KG1 (cell line): Measurements from ENCODE around the gene CDH22.

Experiments used
- DNase-seq: peaks from one replicate; lab custom pipeline; 2025; lab: John Stamatoyannopoulos, UW

CDH22 gene

GRCh38 chr20:46169245-46170171 is 138.8 kb downstream of the CDH22 start:
- no peak for DNase-seq

DNA sequence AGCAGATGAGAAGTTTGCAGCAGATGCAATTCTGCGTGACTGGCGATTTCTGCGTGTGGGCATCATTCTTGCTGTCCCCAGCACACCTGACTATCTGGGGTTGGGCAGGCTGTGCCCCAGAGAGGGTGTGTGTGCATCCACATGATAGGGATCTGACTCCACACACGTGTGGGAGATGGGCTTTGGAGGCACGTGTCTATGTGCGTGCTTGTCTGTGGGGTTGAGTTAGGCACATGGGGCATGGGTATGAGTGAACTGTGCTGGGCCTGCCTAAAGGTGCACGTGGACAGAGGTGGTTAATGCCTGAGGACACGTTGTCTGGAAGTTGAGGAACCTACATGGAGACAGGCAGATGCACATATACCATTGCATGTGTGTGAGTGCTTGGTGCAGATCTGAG is 139.9 kb downstream of the CDH22 start:
- DNase-seq = no peak

- DNase-seq = no peak
Observed at GRCh38 chr20:46167080-46167479, 141.2 kb downstream of the CDH22 start.

DNA sequence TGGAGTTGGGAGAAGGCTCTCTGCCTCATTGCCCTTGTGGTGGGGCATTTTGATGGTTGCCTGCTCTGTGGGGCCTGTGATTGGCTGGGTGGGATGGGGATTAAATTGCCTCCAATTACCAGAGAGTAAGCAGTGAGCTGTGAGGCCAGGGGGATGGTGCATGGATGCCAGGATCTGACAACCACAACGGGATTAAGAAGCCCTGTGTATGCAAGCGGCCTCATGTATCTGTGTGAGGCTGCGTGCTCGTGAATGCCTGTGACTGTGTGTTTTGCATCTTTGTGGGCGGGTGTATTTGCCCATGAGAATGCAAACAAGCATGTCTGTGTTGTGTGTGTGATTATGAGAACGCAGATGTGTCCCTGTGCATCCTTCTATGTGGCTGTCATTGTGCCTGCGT is 144.0 kb downstream of the CDH22 start:
- no peak for DNase-seq

- no peak for DNase-seq
Observed at GRCh38 chr20:46161921-46162320, 146.4 kb downstream of the CDH22 start.

DNA sequence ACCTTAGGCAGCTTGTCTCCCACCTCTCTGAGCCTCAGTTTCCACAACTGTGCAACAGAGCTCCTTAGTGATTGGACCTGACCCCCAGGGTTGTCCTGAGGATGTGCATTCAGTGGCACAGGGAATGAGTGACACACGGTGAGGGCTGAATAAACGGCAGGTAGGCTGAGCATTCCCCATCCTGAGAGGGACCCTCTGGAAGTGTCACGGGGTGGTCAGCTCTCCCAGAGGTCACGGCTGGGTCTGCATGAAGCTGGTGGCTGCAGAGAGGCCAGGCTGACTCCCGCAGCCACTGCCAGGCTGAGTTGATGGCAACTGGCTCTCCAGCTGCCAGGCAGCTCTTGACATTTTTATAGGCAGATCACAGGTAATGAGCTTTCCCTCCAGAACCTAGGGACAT is 147.6 kb downstream of the CDH22 start:
- DNase-seq = no peak

DNA sequence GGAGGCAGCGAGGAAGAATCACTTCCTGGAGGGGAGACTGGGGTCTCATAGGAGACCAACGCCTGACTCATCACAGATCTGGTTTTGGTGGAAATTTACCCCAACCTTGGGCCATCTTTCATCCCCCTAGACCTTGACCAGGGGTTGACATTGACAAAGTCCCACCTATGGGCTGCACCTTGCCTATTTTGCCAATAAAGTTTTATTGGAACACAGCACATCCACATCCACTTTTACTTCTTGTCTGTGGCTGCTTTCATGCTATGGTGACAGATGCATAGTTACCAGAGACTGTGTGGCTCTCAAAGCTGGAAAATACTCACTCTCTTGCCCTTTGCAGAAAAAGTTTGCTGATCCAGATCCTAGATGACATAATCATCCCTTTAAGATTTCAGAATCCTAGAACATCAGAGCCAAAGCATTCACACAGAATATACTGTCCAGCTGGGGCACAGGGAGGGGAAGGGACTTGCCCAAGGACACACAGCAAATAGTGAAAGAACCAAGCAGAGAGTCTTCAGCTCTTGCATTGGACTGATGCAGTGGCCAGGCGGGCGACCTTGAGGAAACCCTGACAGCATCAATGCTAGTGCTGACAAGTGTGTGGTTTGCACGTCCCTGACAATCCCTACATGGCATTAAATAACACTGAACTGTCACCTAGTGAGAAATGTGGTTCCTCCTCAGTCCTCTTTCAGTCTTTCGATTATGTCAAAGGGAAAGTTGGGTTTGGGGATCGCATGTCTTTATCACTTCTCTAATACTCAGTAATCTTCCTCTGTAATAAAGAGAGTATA is 149.0 kb downstream of the CDH22 start:
- DNase-seq = no peak

GRCh38 chr20:46158476-46158987 is 149.8 kb downstream of the CDH22 start:
- no peak for DNase-seq

DNA sequence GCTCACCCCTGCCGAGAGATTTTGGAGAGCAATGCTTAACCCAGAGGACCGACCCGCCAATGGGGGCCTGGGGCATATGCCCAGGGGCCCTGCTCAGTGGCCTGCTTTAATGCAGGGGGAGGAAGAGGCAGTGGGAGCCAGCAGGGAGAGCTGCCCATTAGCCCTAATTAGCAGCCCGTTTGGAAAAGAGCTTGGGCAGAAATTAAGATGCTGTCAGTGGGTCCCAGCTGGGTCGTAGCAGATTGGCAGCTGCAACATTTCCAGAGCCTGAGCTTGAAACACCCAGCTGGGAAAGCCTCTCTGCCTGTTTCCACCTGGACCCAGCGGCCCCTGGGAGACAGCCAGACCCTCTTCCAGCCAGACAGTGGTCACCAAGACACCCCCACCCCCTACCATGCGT is 150.7 kb downstream of the CDH22 start:
- DNase-seq = no peak

DNA sequence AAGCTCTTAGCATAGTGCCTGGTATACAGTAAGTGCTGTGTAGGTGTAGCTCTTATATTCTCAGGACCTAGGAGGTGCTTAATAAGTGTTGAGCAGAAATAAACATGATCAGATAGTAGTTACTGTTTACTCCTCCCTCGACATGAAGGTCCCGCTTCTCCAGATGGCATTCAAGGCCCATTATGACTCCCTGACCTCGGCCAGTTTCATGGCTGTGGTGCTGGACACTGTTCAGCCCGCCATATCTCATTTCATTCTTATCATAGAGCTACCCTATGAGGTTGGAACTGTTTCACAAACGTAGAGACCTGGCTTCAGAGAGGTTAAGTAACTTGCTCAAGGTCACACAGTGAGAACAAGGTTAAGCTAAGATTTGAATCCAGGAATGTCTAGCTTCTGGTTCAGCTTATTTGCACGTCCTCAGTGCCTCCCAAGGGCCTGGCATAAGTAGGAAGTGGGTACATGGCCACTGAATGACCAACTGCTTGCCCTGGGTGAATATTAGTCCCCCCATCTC is 151.2 kb downstream of the CDH22 start:
- DNase-seq = no peak

- DNase-seq = no peak
Observed at GRCh38 chr20:46156065-46156464, 152.2 kb downstream of the CDH22 start.

GRCh38 chr20:46154796-46155195 is 153.5 kb downstream of the CDH22 start:
- DNase-seq = no peak

GRCh38 chr20:46154305-46154704 is 154.0 kb downstream of the CDH22 start:
- DNase-seq = no peak

GRCh38 chr20:46152824-46153586 is 155.3 kb downstream of the CDH22 start:
- no peak for DNase-seq

GRCh38 chr20:46151936-46152335 is 156.4 kb downstream of the CDH22 start:
- DNase-seq = no peak

DNA sequence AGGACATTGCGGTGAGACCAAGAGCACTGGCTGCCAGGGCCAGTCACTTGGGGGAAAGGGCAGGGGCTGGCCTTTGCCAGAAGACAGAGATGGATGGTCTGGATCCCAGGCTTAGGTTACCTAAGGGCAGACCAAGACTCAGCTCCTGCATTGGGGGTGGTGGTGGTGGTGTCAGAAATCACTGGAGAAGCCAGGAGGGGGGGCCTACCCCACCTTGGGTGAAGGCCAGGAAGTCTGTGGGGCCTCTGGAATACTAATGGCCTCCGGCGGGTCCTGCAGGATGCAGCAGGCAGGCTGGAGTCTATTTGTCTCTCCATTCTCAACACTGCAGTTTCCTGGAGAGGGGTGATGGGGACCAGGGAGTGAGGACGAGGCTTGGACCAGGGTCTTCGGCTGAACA is 157.4 kb downstream of the CDH22 start:
- no peak for DNase-seq

GRCh38 chr20:46148313-46149208 is 159.7 kb downstream of the CDH22 start:
- no peak for DNase-seq

- no peak for DNase-seq
Observed at GRCh38 chr20:46145713-46146112, 162.6 kb downstream of the CDH22 start.

DNA sequence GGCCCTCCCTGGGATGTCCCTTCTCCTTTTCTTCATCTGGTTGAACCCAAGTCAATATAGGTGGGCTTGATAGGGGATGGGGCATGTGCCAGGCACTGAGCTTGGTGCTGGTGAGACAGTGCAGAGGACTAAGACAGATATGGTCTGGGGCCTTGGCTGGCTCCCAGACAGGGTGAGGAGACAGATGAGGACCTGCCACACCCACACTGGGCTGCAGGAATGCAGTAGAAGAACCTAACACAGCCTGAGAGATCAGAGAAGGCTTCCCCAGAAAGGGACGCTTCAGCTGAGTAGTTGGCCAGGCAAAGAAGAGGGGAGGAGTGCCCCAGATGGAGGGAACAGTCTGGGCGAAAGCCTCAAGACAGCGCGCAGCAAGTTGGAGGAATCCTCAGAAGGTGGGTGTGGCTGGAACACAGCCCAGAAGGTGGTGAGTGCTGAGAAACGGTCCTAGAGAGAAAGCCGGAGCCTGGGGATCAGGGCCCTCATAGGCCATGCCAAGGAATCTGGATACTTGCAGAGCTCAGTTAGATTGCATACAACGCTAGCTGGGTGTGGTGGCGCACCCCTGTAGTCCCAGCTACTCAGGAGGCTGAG is 163.8 kb downstream of the CDH22 start:
- DNase-seq = no peak

DNA sequence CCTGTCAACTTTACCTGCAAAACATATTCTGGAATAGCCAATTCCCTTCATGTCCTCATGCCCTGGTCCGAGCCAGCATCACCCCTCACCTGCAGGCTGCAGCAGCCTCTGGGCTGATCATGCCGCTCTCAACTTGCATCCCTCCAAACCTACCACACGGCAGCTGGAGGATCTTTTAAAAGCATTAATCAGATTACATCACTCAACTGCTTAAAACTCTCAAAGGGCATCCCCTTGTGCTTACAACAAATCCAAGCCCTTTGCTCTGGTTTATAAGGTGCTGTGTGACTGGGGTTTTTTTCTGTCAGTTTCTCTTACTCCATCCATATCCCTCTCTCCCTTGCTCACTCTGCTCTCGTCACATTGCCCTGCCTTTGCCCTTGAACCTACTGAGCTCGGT is 166.2 kb downstream of the CDH22 start:
- DNase-seq = no peak
